HL-60 (cell line): ENCODE results near the gene PITHD1.

ENCODE experiments used
- DNase-seq, 2 experiments: peaks; one replicate each; pipeline ENCODE4 v3.0.0-alpha.2; 2010 to 2020; ENCODE audit warnings: low read depth in 1 of 2, low spot score in 1 of 2
- H3K27ac ChIP-seq: fragments of 250-450 bp; sonication (Bioruptor Pico); replicated peaks from 2 replicates; pipeline ENCODE4 v1.5.1; 2020; ENCODE audit warnings: mild to moderate bottlenecking, moderate library complexity
- H3K27me3 ChIP-seq: fragments of 250-450 bp; sonication (Bioruptor Pico); 2 replicates; pipeline ENCODE4 v1.5.1; 2021; ENCODE audit warnings: mild to moderate bottlenecking, moderate library complexity; ENCODE audit not compliant: insufficient read depth, poor library complexity, severe bottlenecking
- H3K4me3 ChIP-seq: replicated peaks from 2 replicates; pipeline ENCODE4 v1.5.1; 2011; ENCODE audit warnings: mild to moderate bottlenecking, control low read depth, low read length; ENCODE audit not compliant: insufficient read depth
- GABPA ChIP-seq: IDR thresholded peaks from 2 replicates; pipeline ENCODE4 v1.6.1; 2012; ENCODE audit warnings: low read depth
- POLR2AphosphoS5 ChIP-seq: IDR thresholded peaks from 2 replicates; pipeline ENCODE4 v1.6.1; 2012; ENCODE audit warnings: low read depth
- REST ChIP-seq: IDR thresholded peaks from 2 replicates; pipeline ENCODE4 v1.6.1; 2012; ENCODE audit warnings: low read depth; ENCODE audit not compliant: insufficient replicate concordance
- SPI1 ChIP-seq: IDR thresholded peaks from 2 replicates; pipeline ENCODE4 v1.6.1; 2012; ENCODE audit warnings: low read depth, mild to moderate bottlenecking, borderline replicate concordance
- TF ChIP-seq, protein P1 (sequence below): IDR thresholded peaks from one replicate; pipeline ENCODE4 v1.5.1; 2011; ENCODE audit warnings: low read length, control low read depth, inconsistent platforms; ENCODE audit not compliant: insufficient read depth

Gene PITHD1

GRCh38 chr1:23809751-23810171 is 31.5 kb downstream of the PITHD1 start:
- Histone ChIP-seq H3K27ac (peak overlapping the region; percentile 55), H3K4me3 (no peak overlapping the region), H3K27me3 (no peaks in the 10 kb centered on the region)
- DNase-seq: peak; percentile 71 to 95
- TF ChIP-seq GABPA: no peak
- TF ChIP-seq, protein P1, sequence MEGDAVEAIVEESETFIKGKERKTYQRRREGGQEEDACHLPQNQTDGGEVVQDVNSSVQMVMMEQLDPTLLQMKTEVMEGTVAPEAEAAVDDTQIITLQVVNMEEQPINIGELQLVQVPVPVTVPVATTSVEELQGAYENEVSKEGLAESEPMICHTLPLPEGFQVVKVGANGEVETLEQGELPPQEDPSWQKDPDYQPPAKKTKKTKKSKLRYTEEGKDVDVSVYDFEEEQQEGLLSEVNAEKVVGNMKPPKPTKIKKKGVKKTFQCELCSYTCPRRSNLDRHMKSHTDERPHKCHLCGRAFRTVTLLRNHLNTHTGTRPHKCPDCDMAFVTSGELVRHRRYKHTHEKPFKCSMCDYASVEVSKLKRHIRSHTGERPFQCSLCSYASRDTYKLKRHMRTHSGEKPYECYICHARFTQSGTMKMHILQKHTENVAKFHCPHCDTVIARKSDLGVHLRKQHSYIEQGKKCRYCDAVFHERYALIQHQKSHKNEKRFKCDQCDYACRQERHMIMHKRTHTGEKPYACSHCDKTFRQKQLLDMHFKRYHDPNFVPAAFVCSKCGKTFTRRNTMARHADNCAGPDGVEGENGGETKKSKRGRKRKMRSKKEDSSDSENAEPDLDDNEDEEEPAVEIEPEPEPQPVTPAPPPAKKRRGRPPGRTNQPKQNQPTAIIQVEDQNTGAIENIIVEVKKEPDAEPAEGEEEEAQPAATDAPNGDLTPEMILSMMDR: peak; percentile 94
- peak; percentile 25; the same call in 1 of the 2 replicates for TF ChIP-seq SPI1

DNA sequence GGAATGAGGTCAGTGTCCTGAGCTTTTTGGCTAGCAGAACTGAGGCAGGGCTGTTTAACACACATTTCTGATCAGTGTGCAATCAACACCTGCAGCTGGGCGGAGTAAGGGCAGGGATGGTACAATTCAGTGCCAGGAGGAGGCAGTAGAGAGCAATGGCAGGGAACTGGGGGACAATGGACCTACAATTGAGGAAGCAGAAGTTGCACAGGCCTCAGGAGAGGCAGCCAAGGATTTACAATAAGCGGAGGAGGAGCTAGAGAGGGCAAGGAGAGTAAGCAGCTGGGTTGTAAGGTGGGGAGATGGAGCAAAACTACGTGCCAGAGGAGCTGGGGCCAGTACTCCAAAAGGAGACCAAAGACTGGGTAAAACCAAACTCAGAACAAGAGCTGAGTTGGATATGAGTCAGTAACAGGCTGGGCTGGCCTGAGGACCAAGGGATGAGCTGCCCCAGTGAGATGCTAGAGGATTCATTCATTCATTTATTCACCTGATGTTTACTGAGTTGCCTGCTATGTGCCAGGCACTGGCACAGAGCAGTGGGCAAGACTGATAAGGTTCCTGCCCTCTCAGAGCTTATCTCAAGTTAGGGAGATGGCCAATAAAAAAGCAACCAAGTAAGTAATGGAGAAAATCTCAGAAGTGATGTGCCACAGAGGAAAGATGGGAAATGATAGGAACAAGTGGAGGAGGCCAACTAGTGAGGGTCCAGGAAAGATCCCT is 32.8 kb downstream of the PITHD1 start:
- peak; percentile 81 to 95 for DNase-seq
- TF ChIP-seq REST (no peak), SPI1 (peak; percentile 79; the same call in 1 of the 2 replicates), POLR2AphosphoS5 (peak; percentile 54; the same call in 1 of the 2 replicates)
- TF ChIP-seq, protein P1: peak; percentile 96
- no peak overlapping the region for H3K4me3 ChIP-seq
- H3K27ac ChIP-seq: peak overlapping the region; percentile 55
- no peaks in the 10 kb centered on the region for H3K27me3 ChIP-seq

DNA sequence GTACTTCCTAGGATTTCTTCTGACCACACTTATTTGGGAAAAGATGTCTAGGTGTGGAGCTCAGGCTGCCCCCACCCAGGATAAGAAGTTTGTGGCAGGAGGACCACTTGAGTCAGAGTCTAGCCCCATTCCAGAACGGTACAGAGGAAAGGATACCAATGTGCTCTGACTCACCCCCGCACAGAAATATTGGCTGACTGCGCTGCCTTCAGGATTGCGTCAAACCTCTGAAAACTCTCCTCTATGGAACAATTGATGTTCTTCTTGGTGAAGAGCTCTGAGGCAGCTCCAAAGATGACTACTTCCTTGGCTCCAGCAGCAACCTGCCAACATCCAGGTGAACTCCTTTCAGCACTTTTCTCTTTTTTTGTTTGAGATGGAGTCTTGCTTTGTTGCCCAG is 35.8 kb downstream of the PITHD1 start:
- Histone ChIP-seq H3K4me3 (no peak overlapping the region), H3K27me3 (no peaks in the 10 kb centered on the region), H3K27ac (no peak overlapping the region)
- DNase-seq: no peak
- TF ChIP-seq SPI1 (no peak), POLR2AphosphoS5 (no peak), GABPA (no peak), REST (no peak)
- TF ChIP-seq, protein P1: no peak

DNA sequence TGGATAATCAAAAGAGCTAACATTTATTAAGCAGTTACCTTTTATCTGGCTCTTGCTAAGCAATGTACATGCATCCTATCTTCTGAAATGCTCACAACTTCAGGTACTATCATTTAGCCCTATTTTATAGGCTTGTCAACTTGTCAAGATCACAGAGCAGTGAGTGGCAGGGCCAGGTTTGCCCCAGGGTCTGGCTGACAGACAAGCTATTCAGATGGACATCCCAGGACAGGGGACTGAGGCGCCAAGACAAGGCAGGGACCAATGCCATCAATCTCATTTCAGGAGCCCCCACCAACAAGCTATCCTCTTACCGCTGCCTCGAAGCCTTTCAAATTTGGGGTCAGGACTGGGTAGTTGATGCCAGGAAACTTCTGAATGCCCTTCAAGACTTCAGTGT is 38.1 kb downstream of the PITHD1 start:
- DNase-seq: no peak
- H3K4me3 ChIP-seq: no peak overlapping the region
- TF ChIP-seq REST: no peak
- TF ChIP-seq, protein P1: no peak
- TF ChIP-seq POLR2AphosphoS5: no peak
- no peak for TF ChIP-seq SPI1
- TF ChIP-seq GABPA: no peak

More for the DNA sequence above, 38.1 kb downstream of the PITHD1 start:
- Histone ChIP-seq H3K27me3 (no peaks in the 10 kb centered on the region), H3K27ac (peak overlapping the region; percentile 42)
